ENCODE results near the gene USP22.

USP22 gene

GRCh38 chr17:21046216-21046615, 3.4 kb upstream of the USP22 start:
- no peak for DNase-seq (ENCODE audit: low spot score)

GRCh38 chr17:21044971-21045370, 2.2 kb upstream of the USP22 start:
- no peak for DNase-seq (ENCODE audit: low spot score)

- DNase-seq (ENCODE audit: low spot score) = peak; percentile 92
Measured at GRCh38 chr17:21043296-21044232, 753 bp upstream of the USP22 start.

- DNase-seq (ENCODE audit: low spot score) = peak; percentile 85
Measured at GRCh38 chr17:21041741-21042457, 912 bp downstream of the USP22 start.

- DNase-seq (ENCODE audit: low spot score) = peak; percentile 56
Measured at GRCh38 chr17:21039839-21040575, 2.8 kb downstream of the USP22 start.

- DNase-seq (ENCODE audit: low spot score) = no peak
Measured at GRCh38 chr17:21037117-21037803, 5.6 kb downstream of the USP22 start.

GRCh38 chr17:21036361-21036881, 6.4 kb downstream of the USP22 start:
- no peak for DNase-seq (ENCODE audit: low spot score)

- no peak for DNase-seq (ENCODE audit: low spot score)
Measured at GRCh38 chr17:21035406-21035805, 7.4 kb downstream of the USP22 start.

GRCh38 chr17:21034340-21035235, 8.2 kb downstream of the USP22 start:
- no peak for DNase-seq (ENCODE audit: low spot score)

- no peak for DNase-seq (ENCODE audit: low spot score)
Measured at GRCh38 chr17:21033350-21033749, 9.5 kb downstream of the USP22 start.

- DNase-seq (ENCODE audit: low spot score) = no peak
Measured at GRCh38 chr17:21031756-21032396, 10.9 kb downstream of the USP22 start.

GRCh38 chr17:21030375-21030774, 12.4 kb downstream of the USP22 start:
- no peak for DNase-seq (ENCODE audit: low spot score)

- no peak for DNase-seq (ENCODE audit: low spot score)
Measured at GRCh38 chr17:21029515-21029914, 13.3 kb downstream of the USP22 start.

- no peak for DNase-seq (ENCODE audit: low spot score)
Measured at GRCh38 chr17:21029036-21029435, 13.8 kb downstream of the USP22 start.

- no peak for DNase-seq (ENCODE audit: low spot score)
Measured at GRCh38 chr17:21028192-21028591, 14.6 kb downstream of the USP22 start.

GRCh38 chr17:21027031-21027430, 15.8 kb downstream of the USP22 start:
- DNase-seq (ENCODE audit: low spot score) = no peak

- DNase-seq (ENCODE audit: low spot score) = no peak
Measured at GRCh38 chr17:21025451-21025850, 17.4 kb downstream of the USP22 start.

- no peak for DNase-seq (ENCODE audit: low spot score)
Measured at GRCh38 chr17:21024024-21024423, 18.8 kb downstream of the USP22 start.

GRCh38 chr17:21021208-21021803, 21.5 kb downstream of the USP22 start:
- no peak for DNase-seq (ENCODE audit: low spot score)

GRCh38 chr17:21020622-21021021, 22.2 kb downstream of the USP22 start:
- no peak for DNase-seq (ENCODE audit: low spot score)

All from D341Med (cell line).